ENCODE results near the gene PEX14.

Gene PEX14

GRCh38 chr1:10444248-10444647 lies 30.5 kb upstream of the PEX14 start:
- DNase-seq (ENCODE audit: low read depth) = no peak
- TF ChIP-seq CTCF (conservative IDR thresholded peaks at IDR 0.05; ENCODE audit: low read depth, low read length) = no peak
- H3K4me3 ChIP-seq (ENCODE audit: low read length) = no peak overlapping the region

- H3K4me3 ChIP-seq (ENCODE audit: low read length) = no peak overlapping the region
- TF ChIP-seq CTCF (conservative IDR thresholded peaks at IDR 0.05; ENCODE audit: low read depth, low read length) = no peak
- no peak for DNase-seq (ENCODE audit: low read depth)
Observed at GRCh38 chr1:10444795-10445397, 29.9 kb upstream of the PEX14 start.

GRCh38 chr1:10446790-10447422 lies 27.8 kb upstream of the PEX14 start:
- no peak for TF ChIP-seq CTCF (conservative IDR thresholded peaks at IDR 0.05; ENCODE audit: low read depth, low read length)
- no peak overlapping the region for H3K4me3 ChIP-seq (ENCODE audit: low read length)
- DNase-seq (ENCODE audit: low read depth) = no peak

- no peak within 1 kb of the TSS for H3K4me3 ChIP-seq (ENCODE audit: low read length)
- no peak for DNase-seq (ENCODE audit: low read depth)
- no peak for TF ChIP-seq CTCF (conservative IDR thresholded peaks at IDR 0.05; ENCODE audit: low read depth, low read length)
Observed at GRCh38 chr1:10449751-10450150, 25.0 kb upstream of the PEX14 start, which contains the start of gene CORT. Gene CORT (plus strand): TSS chr1:10450031. CDS start chr1:10450224, 193 bp downstream.

- no peak for DNase-seq (ENCODE audit: low read depth)
- no peak for TF ChIP-seq CTCF (conservative IDR thresholded peaks at IDR 0.05; ENCODE audit: low read depth, low read length)
- no peak overlapping the region for H3K4me3 ChIP-seq (ENCODE audit: low read length)
Observed at GRCh38 chr1:10450156-10450814, 24.5 kb upstream of the PEX14 start.

GRCh38 chr1:10450836-10451235 lies 23.9 kb upstream of the PEX14 start:
- no peak overlapping the region for H3K4me3 ChIP-seq (ENCODE audit: low read length)
- TF ChIP-seq CTCF (conservative IDR thresholded peaks at IDR 0.05; ENCODE audit: low read depth, low read length) = no peak
- DNase-seq (ENCODE audit: low read depth) = no peak

- no peak for TF ChIP-seq CTCF (conservative IDR thresholded peaks at IDR 0.05; ENCODE audit: low read depth, low read length)
- no peak overlapping the region for H3K4me3 ChIP-seq (ENCODE audit: low read length)
- no peak for DNase-seq (ENCODE audit: low read depth)
Observed at GRCh38 chr1:10451287-10451686, 23.5 kb upstream of the PEX14 start.
